ENCODE results near the gene COA1. TPM values are rescaled to one million over a fixed set of nuclear protein-coding genes. Genes with fewer than 3 reads are reported as not detected.
A peak's percentile ranks its signal among the peaks of the same experiment; 100 is the strongest.

Gene COA1
- total RNA-seq, 6 donors from 2014 or later = 37.5 to 65.9 (median 44.9) TPM

DNA sequence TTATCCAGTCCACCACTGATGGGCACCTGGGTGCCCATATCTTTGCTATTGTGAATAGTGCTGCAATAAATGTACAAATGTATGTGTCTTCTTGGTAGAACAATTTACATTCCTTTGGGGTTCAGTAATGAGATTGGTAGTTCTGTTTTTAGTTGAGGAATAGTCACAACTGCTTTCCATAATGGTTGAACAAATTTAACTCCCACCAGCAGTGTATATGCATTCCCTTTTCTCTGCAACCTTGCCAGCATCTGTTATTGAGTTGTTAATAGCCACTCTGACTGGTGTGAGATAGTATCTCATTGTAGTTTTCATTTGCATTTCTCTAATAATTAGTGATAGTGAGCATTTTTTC lies 27.8 kb downstream of the COA1 start:
- DNase-seq (no peak), ATAC-seq (ENCODE audit: low FRiP score in 2 of 2) (no peak)
- TF ChIP-seq, protein P1, sequence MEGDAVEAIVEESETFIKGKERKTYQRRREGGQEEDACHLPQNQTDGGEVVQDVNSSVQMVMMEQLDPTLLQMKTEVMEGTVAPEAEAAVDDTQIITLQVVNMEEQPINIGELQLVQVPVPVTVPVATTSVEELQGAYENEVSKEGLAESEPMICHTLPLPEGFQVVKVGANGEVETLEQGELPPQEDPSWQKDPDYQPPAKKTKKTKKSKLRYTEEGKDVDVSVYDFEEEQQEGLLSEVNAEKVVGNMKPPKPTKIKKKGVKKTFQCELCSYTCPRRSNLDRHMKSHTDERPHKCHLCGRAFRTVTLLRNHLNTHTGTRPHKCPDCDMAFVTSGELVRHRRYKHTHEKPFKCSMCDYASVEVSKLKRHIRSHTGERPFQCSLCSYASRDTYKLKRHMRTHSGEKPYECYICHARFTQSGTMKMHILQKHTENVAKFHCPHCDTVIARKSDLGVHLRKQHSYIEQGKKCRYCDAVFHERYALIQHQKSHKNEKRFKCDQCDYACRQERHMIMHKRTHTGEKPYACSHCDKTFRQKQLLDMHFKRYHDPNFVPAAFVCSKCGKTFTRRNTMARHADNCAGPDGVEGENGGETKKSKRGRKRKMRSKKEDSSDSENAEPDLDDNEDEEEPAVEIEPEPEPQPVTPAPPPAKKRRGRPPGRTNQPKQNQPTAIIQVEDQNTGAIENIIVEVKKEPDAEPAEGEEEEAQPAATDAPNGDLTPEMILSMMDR (IDR thresholded peaks at IDR 0.05) = no peak
- TF ChIP-seq POLR2A (IDR thresholded peaks at IDR 0.05) (no peak), EP300 (IDR thresholded peaks at IDR 0.05) (no peak), POLR2AphosphoS5 (IDR thresholded peaks at IDR 0.05) (no peak)
- Histone ChIP-seq H3K4me1 (no peaks in the 10 kb centered on the region), H3K27ac (no peak overlapping the region), H3K36me3 (peaks cover 0 to 4% (median 0%) of the 10 kb centered on the region in 4 donors), H3K9me3 (no peaks in the 10 kb centered on the region), H3K27me3 (no peaks in the 10 kb centered on the region), H3K4me3 (no peak overlapping the region)

GRCh38 chr7:43700646-43701499 lies 28.4 kb downstream of the COA1 start:
- ATAC-seq (ENCODE audit: low FRiP score in 2 of 2) (no peak), DNase-seq (no peak)
- H3K27ac ChIP-seq = no peak overlapping the region
- H3K4me3 ChIP-seq = no peak overlapping the region
- H3K27me3 ChIP-seq = no peaks in the 10 kb centered on the region
- TF ChIP-seq EP300 (IDR thresholded peaks at IDR 0.05) (no peak), POLR2AphosphoS5 (IDR thresholded peaks at IDR 0.05) (no peak), POLR2A (IDR thresholded peaks at IDR 0.05) (no peak)
- TF ChIP-seq, protein P1 (IDR thresholded peaks at IDR 0.05) = no peak
- H3K36me3 ChIP-seq = peaks cover 0 to 4% (median 0%) of the 10 kb centered on the region in 4 donors
- no peaks in the 10 kb centered on the region for H3K4me1 ChIP-seq
- H3K9me3 ChIP-seq = no peaks in the 10 kb centered on the region
- 45 to 46% methylated on average over 2 of the region's 2 CpGs for WGBS, 2 donors

DNA sequence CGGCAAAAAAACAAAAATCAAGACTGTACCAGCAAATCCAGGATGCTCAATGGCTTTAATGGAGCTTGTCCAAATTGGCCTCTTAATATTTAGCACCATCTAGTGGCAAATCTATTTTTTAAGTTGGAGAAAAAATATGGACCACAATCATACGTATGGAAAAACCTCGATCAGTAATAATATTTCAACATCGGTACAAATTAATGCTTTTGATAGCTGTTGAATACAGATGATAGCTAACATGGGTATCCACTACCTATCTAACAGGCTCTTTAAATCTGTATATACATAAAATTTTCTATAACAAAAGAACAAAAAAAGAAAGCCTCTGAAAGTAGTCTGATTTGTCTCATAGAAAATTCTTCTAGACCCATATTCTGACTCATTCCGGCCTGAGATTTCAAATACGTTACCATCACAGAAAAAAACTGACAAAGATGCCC lies 29.2 kb downstream of the COA1 start:
- H3K4me3 ChIP-seq = no peak overlapping the region
- H3K27ac ChIP-seq = no peak overlapping the region
- H3K9me3 ChIP-seq = no peaks in the 10 kb centered on the region
- WGBS, 2 donors = 22 to 30% methylated on average over 6 of the region's 6 CpGs
- ATAC-seq (ENCODE audit: low FRiP score in 2 of 2) (peak in 1 of 2 donors; percentile 89), DNase-seq (no peak)
- no peaks in the 10 kb centered on the region for H3K27me3 ChIP-seq
- no peaks in the 10 kb centered on the region for H3K4me1 ChIP-seq
- TF ChIP-seq POLR2A (IDR thresholded peaks at IDR 0.05) = no peak
- TF ChIP-seq, protein P1 (IDR thresholded peaks at IDR 0.05) = peak; percentile 37 to 76 (median 54)
- peaks cover 0 to 4% (median 0%) of the 10 kb centered on the region in 4 donors for H3K36me3 ChIP-seq

- WGBS, 2 donors = 84 to 85% methylated on average over 5 of the region's 5 CpGs
- no peaks in the 10 kb centered on the region for H3K27me3 ChIP-seq
Measured at GRCh38 chr7:43698460-43699255, 30.7 kb downstream of the COA1 start.

More at GRCh38 chr7:43698460-43699255, 30.7 kb downstream of the COA1 start:
- TF ChIP-seq EP300 (IDR thresholded peaks at IDR 0.05) = no peak
- TF ChIP-seq POLR2AphosphoS5 (IDR thresholded peaks at IDR 0.05) = no peak
- TF ChIP-seq, protein P1 (IDR thresholded peaks at IDR 0.05) = no peak
- TF ChIP-seq POLR2A (IDR thresholded peaks at IDR 0.05) = no peak
- H3K4me1 ChIP-seq = no peaks in the 10 kb centered on the region
- no peak overlapping the region for H3K4me3 ChIP-seq
- no peak overlapping the region for H3K27ac ChIP-seq
- no peaks in the 10 kb centered on the region for H3K9me3 ChIP-seq
- H3K36me3 ChIP-seq = no peaks in the 10 kb centered on the region
- DNase-seq (no peak), ATAC-seq (ENCODE audit: low FRiP score in 2 of 2) (no peak)

Measured in upper lobe of left lung (tissue), 6 donors.